Measurements from ENCODE around the gene WDR45B. TPM values are rescaled to one million over a fixed set of nuclear protein-coding genes. Genes with fewer than 3 reads are reported as not detected.

The WDR45B gene
- total and polyA plus RNA-seq, 7 donors = 21.4 to 62.7 (median 32.6) TPM

- Histone ChIP-seq H3K9me3 (peaks cover 12% of the 10 kb centered on the region), H3K27ac (no peak overlapping the region), H3K4me1 (peaks cover 8% of the 10 kb centered on the region), H3K4me3 (no peak overlapping the region), H3K27me3 (ENCODE audit: insufficient read depth in 3 of 3, low read length in 2 of 3) (no peaks in the 10 kb centered on the region), H3K36me3 (ENCODE audit: insufficient read depth in 1 of 2, low read depth in 1 of 2) (no peaks in the 10 kb centered on the region)
- intact Hi-C loops (cut with DNase I) = no loop called here
- TF ChIP-seq CTCF (IDR thresholded peaks at IDR 0.05) = no peak
- ATAC-seq (no peak), DNase-seq (no peak)
- 78 to 80% (median 78%) methylated on average over 2 of the region's 2 CpGs for WGBS, 3 donors
These were observed 46.4 kb upstream of the WDR45B start for GRCh38 chr17:82694647-82695046.

GRCh38 chr17:82693168-82693867 is 45.1 kb upstream of the WDR45B start:
- no peak overlapping the region for H3K4me3 ChIP-seq
- WGBS, 3 donors = 51 to 73% (median 69%) methylated on average over 22 of the region's 22 CpGs
- DNase-seq (peak; percentile 0 to 42), ATAC-seq (peak in 3 of 4 donors; percentile 56 to 87 (median 80))
- intact Hi-C loops (cut with DNase I) = no loop called here
- H3K9me3 ChIP-seq = peaks cover 12% of the 10 kb centered on the region
- H3K27ac ChIP-seq = peak overlapping the region; percentile 60
- TF ChIP-seq CTCF (IDR thresholded peaks at IDR 0.05) = no peak
- no peaks in the 10 kb centered on the region for H3K36me3 ChIP-seq (ENCODE audit: insufficient read depth in 1 of 2, low read depth in 1 of 2)
- no peaks in the 10 kb centered on the region for H3K27me3 ChIP-seq (ENCODE audit: insufficient read depth in 3 of 3, low read length in 2 of 3)
- H3K4me1 ChIP-seq = peaks cover 8% of the 10 kb centered on the region

GRCh38 chr17:82692268-82692667 is 44.0 kb upstream of the WDR45B start:
- H3K27me3 ChIP-seq (ENCODE audit: insufficient read depth in 3 of 3, low read length in 2 of 3) = no peaks in the 10 kb centered on the region
- intact Hi-C loops (cut with DNase I) = no loop called here
- ATAC-seq = no peak
- H3K9me3 ChIP-seq = peaks cover 12% of the 10 kb centered on the region
- no peak overlapping the region for H3K27ac ChIP-seq
- no peak for TF ChIP-seq CTCF (IDR thresholded peaks at IDR 0.05)
- no peak overlapping the region for H3K4me3 ChIP-seq
- no peaks in the 10 kb centered on the region for H3K36me3 ChIP-seq (ENCODE audit: insufficient read depth in 1 of 2, low read depth in 1 of 2)
- WGBS, 3 donors = 83 to 91% (median 90%) methylated on average over 14 to 16 of the region's 16 CpGs
- DNase-seq = peak; percentile 0 to 31
- H3K4me1 ChIP-seq = peaks cover 11% of the 10 kb centered on the region

GRCh38 chr17:82691714-82692113 is 43.5 kb upstream of the WDR45B start:
- Histone ChIP-seq H3K4me3 (no peak overlapping the region), H3K27me3 (ENCODE audit: insufficient read depth in 3 of 3, low read length in 2 of 3) (no peaks in the 10 kb centered on the region), H3K36me3 (ENCODE audit: insufficient read depth in 1 of 2, low read depth in 1 of 2) (no peaks in the 10 kb centered on the region), H3K9me3 (peaks cover 12% of the 10 kb centered on the region), H3K27ac (no peak overlapping the region), H3K4me1 (peaks cover 11% of the 10 kb centered on the region)
- ATAC-seq (no peak), DNase-seq (peak; percentile 2 to 30)
- 90 to 96% (median 96%) methylated on average over 11 to 14 of the region's 17 CpGs for WGBS, 3 donors
- intact Hi-C loops (cut with DNase I) = no loop called here
- no peak for TF ChIP-seq CTCF (IDR thresholded peaks at IDR 0.05)

All from psoas muscle (tissue), 8 donors.